Stimulated activated CD8-positive, alpha-beta memory T cell treated with anti-CD3 and anti-CD28 coated beads, Interleukin-15, amount 100 ng/mL, for 4 hours (primary cell): ENCODE measurements around the gene AVL9.
A peak's percentile ranks its signal among the peaks of the same experiment; 100 is the strongest.
"Not testable (repeated sequence)": the region's sequence is repeated elsewhere in the genome, so short reads cannot be mapped to it uniquely, and the experiment has no call there.

Experiments used
- DNase-seq, 2 donors: peaks; one replicate each; pipeline ENCODE4 v3.0.0-alpha.2; 2020; ENCODE audit warnings: low read depth in 2 of 2

AVL9 gene

GRCh38 chr7:32495298-32496051 is at the start of gene AVL9:
AVL9 (plus strand) TSS chr7:32495489; CDS start chr7:32495710, 221 bp downstream.
- DNase-seq = peak; percentile 99

GRCh38 chr7:32447218-32447617 is 48.1 kb upstream of the AVL9 start:
- no peak for DNase-seq

DNA sequence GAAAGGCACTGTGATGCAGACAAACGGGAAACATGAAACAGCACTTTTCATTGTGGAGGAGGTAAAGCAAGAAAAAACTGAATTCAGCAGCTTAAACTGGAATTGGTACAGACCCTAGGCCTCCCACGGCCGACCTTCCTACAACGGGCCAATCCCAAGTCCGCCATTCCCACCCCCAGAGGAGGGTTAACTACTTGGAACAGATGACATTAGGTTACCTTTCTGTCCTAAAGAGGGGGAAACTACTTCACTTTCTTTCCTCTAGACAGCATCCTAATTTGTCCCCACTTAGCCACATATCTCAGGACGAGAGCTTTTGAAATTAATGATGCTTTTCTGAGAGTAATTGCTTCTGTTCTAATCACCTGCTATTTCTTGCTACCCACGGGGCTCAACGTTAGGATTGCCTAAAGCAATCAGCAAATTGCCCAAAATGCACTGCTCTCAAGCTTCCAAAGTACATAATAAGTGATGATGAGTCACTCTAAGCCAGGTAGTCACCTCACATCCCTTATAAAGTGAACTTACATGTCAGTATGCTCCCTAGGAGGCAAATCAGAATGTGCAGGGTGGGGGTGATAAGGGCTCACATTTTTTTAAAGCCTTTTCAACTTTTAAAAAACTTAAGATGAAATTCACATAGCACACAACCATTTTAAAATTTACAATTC is 41.8 kb upstream of the AVL9 start:
- DNase-seq = no peak

DNA sequence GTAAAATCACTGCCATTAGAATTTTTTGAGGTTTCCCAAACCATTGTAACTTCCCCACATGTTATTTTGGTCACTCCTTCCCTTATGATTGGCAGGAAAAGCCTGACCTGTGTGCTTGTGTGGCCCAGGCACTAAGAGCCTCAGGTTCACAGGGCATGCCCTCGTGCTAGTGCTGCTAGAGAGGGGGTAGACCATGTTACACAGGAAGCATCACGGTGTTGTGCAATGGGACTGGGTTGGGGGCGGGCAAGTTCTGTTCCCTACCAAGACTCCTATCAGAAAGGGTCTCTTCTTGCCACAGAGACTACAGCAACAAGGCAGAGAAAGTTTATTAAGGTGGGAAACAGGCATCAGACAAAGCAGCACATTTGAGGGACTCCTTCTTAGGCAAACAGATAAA is 37.3 kb upstream of the AVL9 start:
- no peak for DNase-seq

GRCh38 chr7:32459788-32460187 is 35.5 kb upstream of the AVL9 start:
- no peak for DNase-seq

DNA sequence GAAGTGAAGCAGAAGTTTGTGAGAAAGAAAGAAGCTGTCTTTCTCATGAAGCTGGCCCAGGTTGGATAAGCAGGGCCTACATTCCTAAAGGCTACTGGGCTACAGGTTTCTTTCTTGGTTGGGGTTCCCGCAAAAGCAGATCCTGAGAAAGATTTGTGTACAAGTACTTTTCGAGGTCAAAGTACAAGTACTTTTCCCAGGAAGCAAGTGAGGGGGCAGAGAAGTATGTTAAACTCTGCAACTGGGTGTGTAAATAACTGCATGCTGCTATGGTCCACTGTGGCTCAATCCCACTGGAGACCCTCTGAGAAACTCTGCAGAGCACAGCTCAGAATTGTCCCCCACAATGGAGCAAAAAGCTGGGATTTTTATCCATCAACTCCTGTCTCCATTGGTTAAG is 33.8 kb upstream of the AVL9 start:
- DNase-seq = no peak

GRCh38 chr7:32462451-32462850 is 32.8 kb upstream of the AVL9 start:
- DNase-seq = no peak

- no peak for DNase-seq
Measured at GRCh38 chr7:32462977-32463376, 32.3 kb upstream of the AVL9 start.

GRCh38 chr7:32464641-32465416 is 30.5 kb upstream of the AVL9 start:
- not testable (repeated sequence) for DNase-seq

GRCh38 chr7:32470004-32470403 is 25.3 kb upstream of the AVL9 start:
- not testable (repeated sequence) for DNase-seq

GRCh38 chr7:32470871-32471270 is 24.4 kb upstream of the AVL9 start:
- DNase-seq = no peak

DNA sequence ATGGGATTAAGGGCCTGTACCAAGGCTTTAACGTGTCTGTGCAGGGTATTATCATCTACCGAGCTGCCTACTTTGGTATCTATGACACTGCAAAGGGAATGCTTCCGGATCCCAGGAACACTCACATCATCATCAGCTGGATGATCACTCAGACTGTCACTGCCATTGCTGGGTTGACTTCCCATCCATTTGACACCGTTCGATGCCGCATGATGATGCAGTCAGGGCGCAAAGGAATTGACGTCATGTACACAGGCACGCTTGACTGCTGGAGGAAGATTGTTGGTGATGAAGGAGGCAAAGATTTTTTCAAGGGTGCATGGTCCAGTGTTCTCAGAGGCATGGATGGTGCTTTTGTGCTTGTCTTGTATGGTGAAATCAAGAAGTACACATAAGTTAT is 23.3 kb upstream of the AVL9 start:
- DNase-seq = no peak

DNA sequence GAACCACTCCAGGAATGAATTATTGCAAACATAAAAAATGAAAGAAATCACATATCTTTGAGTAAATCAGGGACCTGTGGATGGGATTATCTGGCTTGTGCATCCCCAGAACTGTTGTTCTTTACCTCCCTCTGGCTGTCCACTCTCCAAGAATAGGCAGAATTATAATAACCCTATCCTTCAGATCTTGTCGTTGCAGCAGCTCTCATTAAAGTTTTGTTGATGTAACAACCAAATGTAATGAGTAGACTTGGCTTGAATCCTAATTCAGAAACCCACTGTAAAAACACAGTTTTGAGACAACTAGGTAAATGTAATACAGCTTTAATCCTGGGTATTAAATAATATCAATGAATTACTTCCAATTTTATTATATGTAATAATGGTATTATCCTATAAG is 21.3 kb upstream of the AVL9 start:
- no peak for DNase-seq

DNA sequence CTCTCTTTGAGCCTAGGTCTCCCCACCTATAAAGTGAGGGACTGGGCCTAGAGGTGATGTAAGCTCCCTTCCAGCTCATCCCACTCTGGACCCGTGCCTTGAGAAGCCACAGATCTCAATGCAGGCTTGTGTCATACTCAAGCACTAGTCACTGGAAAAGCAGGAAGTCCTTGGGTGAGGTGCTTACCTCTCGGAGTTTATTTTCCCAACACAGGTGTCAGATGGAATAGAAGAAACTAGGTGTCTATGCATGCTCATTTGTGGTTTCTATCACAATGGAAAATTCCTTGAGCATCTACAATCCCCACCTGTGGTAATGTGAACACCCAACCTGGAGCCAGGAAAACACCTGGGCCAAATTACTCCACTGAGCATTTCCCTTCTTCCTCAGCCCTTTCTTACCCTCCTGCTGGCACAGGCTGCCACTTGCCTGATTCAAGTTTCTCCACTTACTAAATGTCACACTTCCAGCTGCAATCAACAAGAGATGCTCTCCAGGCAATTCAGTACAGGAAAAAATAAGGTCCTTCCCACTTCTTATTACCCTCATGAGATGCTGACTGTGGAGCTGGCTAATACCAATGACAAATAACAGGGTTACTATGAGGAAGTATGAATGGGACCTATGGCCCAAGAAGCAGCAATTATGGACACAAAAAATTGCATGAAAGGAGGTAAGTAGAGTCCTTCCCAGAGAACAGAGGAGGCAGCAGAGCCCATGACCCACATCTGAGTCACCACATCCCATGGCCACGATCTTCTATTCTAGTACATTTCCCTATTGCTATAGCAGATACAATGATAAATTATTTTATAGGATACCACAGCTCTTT is 18.3 kb upstream of the AVL9 start:
- no peak for DNase-seq

GRCh38 chr7:32477649-32477980 is 17.7 kb upstream of the AVL9 start:
- no peak for DNase-seq

DNA sequence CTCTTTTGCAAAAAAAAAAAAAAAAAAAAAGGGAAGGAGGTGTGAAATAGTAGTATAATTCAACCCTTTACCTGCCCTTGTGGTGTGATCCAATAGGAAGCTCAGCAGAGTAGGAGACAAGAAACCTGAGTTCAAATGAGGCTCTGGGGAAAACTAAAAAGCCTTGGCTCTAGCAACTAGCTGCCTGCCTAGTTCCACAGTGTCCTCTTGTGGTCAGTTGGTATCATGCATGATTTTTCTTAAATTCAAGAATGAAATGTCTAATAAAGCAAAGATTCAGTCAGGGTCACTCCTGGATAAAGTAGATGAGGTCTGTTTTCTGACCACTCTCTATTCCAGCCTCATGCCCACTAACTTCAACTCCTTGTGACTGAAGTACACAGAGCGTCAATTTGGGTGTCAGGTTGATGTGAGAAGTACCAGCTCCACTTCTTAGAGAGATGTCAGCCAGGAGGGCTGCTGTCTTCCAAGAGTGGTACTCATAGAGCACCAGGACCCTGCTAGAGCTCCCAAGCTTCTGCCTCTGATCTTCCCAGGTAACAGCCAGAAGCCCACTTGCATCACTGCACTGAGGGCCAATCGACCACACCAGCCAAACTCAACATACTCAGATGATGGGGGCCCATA is 15.6 kb upstream of the AVL9 start:
- no peak for DNase-seq

- no peak for DNase-seq
Measured at GRCh38 chr7:32481176-32481575, 14.1 kb upstream of the AVL9 start.

- no peak for DNase-seq
Measured at GRCh38 chr7:32481921-32482320, 13.4 kb upstream of the AVL9 start.

GRCh38 chr7:32489788-32490126 is 5.5 kb upstream of the AVL9 start:
- no peak for DNase-seq

DNA sequence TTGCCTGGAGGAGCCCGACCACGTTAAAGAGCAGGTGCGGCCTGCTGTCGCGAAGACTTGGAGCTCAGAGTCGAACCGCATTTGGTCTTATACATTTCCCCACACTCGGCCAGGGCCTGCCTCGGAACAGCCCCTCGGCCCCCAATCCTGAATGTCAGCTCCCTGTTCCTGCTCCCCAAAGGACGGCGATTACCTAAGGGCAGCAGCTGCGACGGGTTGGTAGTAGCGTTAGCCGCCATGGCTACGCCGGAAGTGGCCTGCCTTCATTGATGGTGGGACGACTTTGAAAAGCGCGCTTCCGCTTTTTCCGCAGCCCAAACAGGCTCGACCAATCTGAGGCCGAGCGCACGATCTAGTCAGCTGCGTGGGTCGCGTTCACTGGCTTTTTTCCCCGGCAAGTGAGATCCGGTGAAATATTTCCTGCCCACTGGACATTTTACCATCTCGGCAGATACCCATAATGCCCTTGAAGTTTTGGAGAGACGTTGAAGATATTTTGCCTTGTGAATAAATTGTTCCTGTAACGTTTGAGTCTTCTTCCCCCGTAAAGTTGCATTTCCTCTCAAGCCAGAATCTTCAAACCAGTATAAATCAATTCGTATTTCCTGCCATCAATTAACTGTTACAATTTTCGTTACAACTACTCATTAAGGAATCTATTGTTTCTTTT is 5.0 kb upstream of the AVL9 start, which contains the start of gene LSM5:
Gene LSM5 (minus strand): TSS at position 254 of the 670 bp plus-strand sequence. CDS start 15 bp downstream, at position 239.
- peak; percentile 78 to 82 for DNase-seq

- DNase-seq = no peak
Measured at GRCh38 chr7:32494946-32495297, 367 bp upstream of the AVL9 start.
